ENCODE results near the gene KCNJ6. TPM values are rescaled to one million over a fixed set of nuclear protein-coding genes. Genes with fewer than 3 reads are reported as not detected.

The KCNJ6 gene
- total and polyA plus RNA-seq, 4 experiments from 2014 or later: not detected

GRCh38 chr21:37710546-37711285 lies 205.5 kb downstream of the KCNJ6 start:
- Histone ChIP-seq H3K9me3 (ENCODE audit: control insufficient read depth in 1 of 2, low read length in 2 of 2) (no peaks in the 10 kb centered on the region), H3K36me3 (ENCODE audit: insufficient read depth, low read length) (no peaks in the 10 kb centered on the region), H3K4me3 (ENCODE audit: low read length in 2 of 2) (no peak overlapping the region), H3K4me1 (ENCODE audit: insufficient read depth, low read length) (no peaks in the 10 kb centered on the region), H3K27ac (ENCODE audit: low read depth, low read length) (no peak overlapping the region), H3K27me3 (ENCODE audit: insufficient read depth, low read length) (no peaks in the 10 kb centered on the region)
- Mint-ChIP-seq H3K4me3 (no peak overlapping the region), H3K27me3 (peaks cover 7 to 21% of the 10 kb centered on the region in 2 donors), H3K27ac (no peak overlapping the region), H3K4me1 (no peaks in the 10 kb centered on the region), H3K36me3 (no peaks in the 10 kb centered on the region), H3K9me3 (peaks cover 0 to 3% (median 0%) of the 10 kb centered on the region in 8 donors)
- DNase-seq: no peak
- ChIA-PET POLR2A (ENCODE audit: partially characterized antibody) (no interaction called here), CTCF (ENCODE audit: partially characterized antibody) (interaction anchor here (1.5 kb wide), 1 partner anchor 9 kb away, joined by 5 read pairs; no protein-coding TSS in a partner anchor)
- intact Hi-C loops (cut with micrococcal nuclease): no loop called here

- peaks cover 0 to 2% of the 10 kb centered on the region in 2 donors for H3K27me3 Mint-ChIP-seq
- POLR2A ChIA-PET (ENCODE audit: partially characterized antibody): no interaction called here
- H3K4me1 Mint-ChIP-seq: no peaks in the 10 kb centered on the region
- intact Hi-C loops (cut with micrococcal nuclease): loop anchor here (10.0 kb wide), 1 partner anchor 650 kb away; no protein-coding TSS in a partner anchor
- no peak overlapping the region for H3K27ac Mint-ChIP-seq
- no peak overlapping the region for H3K4me3 ChIP-seq (ENCODE audit: low read length in 2 of 2)
- no peak overlapping the region for H3K4me3 Mint-ChIP-seq
- no peak for DNase-seq
- no peaks in the 10 kb centered on the region for H3K36me3 Mint-ChIP-seq
- no peaks in the 10 kb centered on the region for H3K27me3 ChIP-seq (ENCODE audit: insufficient read depth, low read length)
- H3K36me3 ChIP-seq (ENCODE audit: insufficient read depth, low read length): no peaks in the 10 kb centered on the region
- no peaks in the 10 kb centered on the region for H3K9me3 ChIP-seq (ENCODE audit: control insufficient read depth in 1 of 2, low read length in 2 of 2)
- no peaks in the 10 kb centered on the region for H3K4me1 ChIP-seq (ENCODE audit: insufficient read depth, low read length)
- H3K9me3 Mint-ChIP-seq: peaks cover 0 to 3% (median 0%) of the 10 kb centered on the region in 8 donors
- CTCF ChIA-PET (ENCODE audit: partially characterized antibody): no interaction called here
- H3K27ac ChIP-seq (ENCODE audit: low read depth, low read length): no peak overlapping the region
Measured at GRCh38 chr21:37704751-37705150, 211.5 kb downstream of the KCNJ6 start.

GRCh38 chr21:37702241-37702640 lies 214.0 kb downstream of the KCNJ6 start:
- intact Hi-C loops (cut with micrococcal nuclease): loop anchor here (10.0 kb wide), 1 partner anchor 653 kb away; no protein-coding TSS in a partner anchor
- no peak for DNase-seq
- Mint-ChIP-seq H3K4me1 (no peaks in the 10 kb centered on the region), H3K27me3 (peaks cover 2 to 7% of the 10 kb centered on the region in 2 donors), H3K9me3 (peaks cover 0 to 1% (median 0%) of the 10 kb centered on the region in 8 donors), H3K4me3 (no peak overlapping the region), H3K27ac (no peak overlapping the region), H3K36me3 (no peaks in the 10 kb centered on the region)
- H3K4me3 ChIP-seq (ENCODE audit: low read length in 2 of 2): no peak overlapping the region
- H3K4me1 ChIP-seq (ENCODE audit: insufficient read depth, low read length): no peaks in the 10 kb centered on the region
- no peaks in the 10 kb centered on the region for H3K27me3 ChIP-seq (ENCODE audit: insufficient read depth, low read length)
- CTCF ChIA-PET (ENCODE audit: partially characterized antibody): interaction anchor here (0.7 to 0.8 kb wide), 2 partner anchors 9 to 33 kb away, joined by 3 to 5 read pairs; no protein-coding TSS in a partner anchor
- no peaks in the 10 kb centered on the region for H3K9me3 ChIP-seq (ENCODE audit: control insufficient read depth in 1 of 2, low read length in 2 of 2)
- POLR2A ChIA-PET (ENCODE audit: partially characterized antibody): no interaction called here
- H3K36me3 ChIP-seq (ENCODE audit: insufficient read depth, low read length): no peaks in the 10 kb centered on the region
- H3K27ac ChIP-seq (ENCODE audit: low read depth, low read length): no peak overlapping the region

GRCh38 chr21:37700641-37701202 lies 215.5 kb downstream of the KCNJ6 start:
- no peak overlapping the region for H3K4me3 Mint-ChIP-seq
- Histone ChIP-seq H3K36me3 (ENCODE audit: insufficient read depth, low read length) (no peaks in the 10 kb centered on the region), H3K27ac (ENCODE audit: low read depth, low read length) (no peak overlapping the region), H3K27me3 (ENCODE audit: insufficient read depth, low read length) (no peaks in the 10 kb centered on the region), H3K4me1 (ENCODE audit: insufficient read depth, low read length) (no peaks in the 10 kb centered on the region), H3K4me3 (ENCODE audit: low read length in 2 of 2) (no peak overlapping the region), H3K9me3 (ENCODE audit: control insufficient read depth in 1 of 2, low read length in 2 of 2) (no peaks in the 10 kb centered on the region)
- CTCF ChIA-PET (ENCODE audit: partially characterized antibody): interaction anchor here (1.0 kb wide), 1 partner anchor 38 kb away, joined by 3 read pairs; no protein-coding TSS in a partner anchor
- POLR2A ChIA-PET (ENCODE audit: partially characterized antibody): no interaction called here
- no peaks in the 10 kb centered on the region for H3K36me3 Mint-ChIP-seq
- intact Hi-C loops (cut with micrococcal nuclease): loop anchor here (10.0 kb wide), 1 partner anchor 654 kb away; no protein-coding TSS in a partner anchor
- peak in 2 of 5 donors; percentile 6 for DNase-seq
- H3K27ac Mint-ChIP-seq: no peak overlapping the region
- no peaks in the 10 kb centered on the region for H3K9me3 Mint-ChIP-seq
- no peaks in the 10 kb centered on the region for H3K4me1 Mint-ChIP-seq
- H3K27me3 Mint-ChIP-seq: peaks cover 7 to 12% of the 10 kb centered on the region in 2 donors

- no peak overlapping the region for H3K4me3 Mint-ChIP-seq
- Histone ChIP-seq H3K9me3 (ENCODE audit: control insufficient read depth in 1 of 2, low read length in 2 of 2) (no peaks in the 10 kb centered on the region), H3K27me3 (ENCODE audit: insufficient read depth, low read length) (no peaks in the 10 kb centered on the region), H3K27ac (ENCODE audit: low read depth, low read length) (no peak overlapping the region), H3K36me3 (ENCODE audit: insufficient read depth, low read length) (no peaks in the 10 kb centered on the region), H3K4me1 (ENCODE audit: insufficient read depth, low read length) (no peaks in the 10 kb centered on the region), H3K4me3 (ENCODE audit: low read length in 2 of 2) (no peak overlapping the region)
- no peak for DNase-seq
- no peak overlapping the region for H3K27ac Mint-ChIP-seq
- intact Hi-C loops (cut with micrococcal nuclease): no loop called here
- H3K36me3 Mint-ChIP-seq: no peaks in the 10 kb centered on the region
- H3K27me3 Mint-ChIP-seq: peaks cover 9 to 13% of the 10 kb centered on the region in 2 donors
- CTCF ChIA-PET (ENCODE audit: partially characterized antibody): no interaction called here
- no peaks in the 10 kb centered on the region for H3K4me1 Mint-ChIP-seq
- POLR2A ChIA-PET (ENCODE audit: partially characterized antibody): no interaction called here
- no peaks in the 10 kb centered on the region for H3K9me3 Mint-ChIP-seq
Measured at GRCh38 chr21:37699024-37699775, 217.1 kb downstream of the KCNJ6 start.

GRCh38 chr21:37696936-37697335 lies 219.3 kb downstream of the KCNJ6 start:
- peaks cover 13% of the 10 kb centered on the region in 2 donors for H3K27me3 Mint-ChIP-seq
- intact Hi-C loops (cut with micrococcal nuclease): no loop called here
- POLR2A ChIA-PET (ENCODE audit: partially characterized antibody): no interaction called here

GRCh38 chr21:37695111-37695510 lies 221.1 kb downstream of the KCNJ6 start:
- POLR2A ChIA-PET (ENCODE audit: partially characterized antibody): no interaction called here
- H3K36me3 Mint-ChIP-seq: no peaks in the 10 kb centered on the region
- Histone ChIP-seq H3K9me3 (ENCODE audit: control insufficient read depth in 1 of 2, low read length in 2 of 2) (no peaks in the 10 kb centered on the region), H3K27me3 (ENCODE audit: insufficient read depth, low read length) (no peaks in the 10 kb centered on the region), H3K4me1 (ENCODE audit: insufficient read depth, low read length) (no peaks in the 10 kb centered on the region), H3K4me3 (ENCODE audit: low read length in 2 of 2) (no peak overlapping the region), H3K27ac (ENCODE audit: low read depth, low read length) (no peak overlapping the region), H3K36me3 (ENCODE audit: insufficient read depth, low read length) (no peaks in the 10 kb centered on the region)
- H3K4me3 Mint-ChIP-seq: no peak overlapping the region
- no peaks in the 10 kb centered on the region for H3K9me3 Mint-ChIP-seq
- intact Hi-C loops (cut with micrococcal nuclease): no loop called here
- CTCF ChIA-PET (ENCODE audit: partially characterized antibody): interaction anchor here (1.1 kb wide), 1 partner anchor 21 kb away, joined by 4 read pairs; no protein-coding TSS in a partner anchor
- DNase-seq: no peak
- no peaks in the 10 kb centered on the region for H3K4me1 Mint-ChIP-seq
- no peak overlapping the region for H3K27ac Mint-ChIP-seq
- H3K27me3 Mint-ChIP-seq: peaks cover 13 to 14% of the 10 kb centered on the region in 2 donors

More at GRCh38 chr21:37696936-37697335, 219.3 kb downstream of the KCNJ6 start:
- H3K27ac ChIP-seq (ENCODE audit: low read depth, low read length): no peak overlapping the region
- Mint-ChIP-seq H3K9me3 (no peaks in the 10 kb centered on the region), H3K4me3 (no peak overlapping the region), H3K27ac (no peak overlapping the region), H3K36me3 (no peaks in the 10 kb centered on the region), H3K4me1 (no peaks in the 10 kb centered on the region)
- no peaks in the 10 kb centered on the region for H3K4me1 ChIP-seq (ENCODE audit: insufficient read depth, low read length)
- no peaks in the 10 kb centered on the region for H3K27me3 ChIP-seq (ENCODE audit: insufficient read depth, low read length)
- no peaks in the 10 kb centered on the region for H3K9me3 ChIP-seq (ENCODE audit: control insufficient read depth in 1 of 2, low read length in 2 of 2)
- H3K4me3 ChIP-seq (ENCODE audit: low read length in 2 of 2): no peak overlapping the region
- no peaks in the 10 kb centered on the region for H3K36me3 ChIP-seq (ENCODE audit: insufficient read depth, low read length)
- no peak for DNase-seq
- CTCF ChIA-PET (ENCODE audit: partially characterized antibody): interaction anchor here (0.8 kb wide), 1 partner anchor 15 kb away, joined by 3 read pairs; no protein-coding TSS in a partner anchor

All from CD4-positive, alpha-beta memory T cell (primary cell).